GM18505 (cell line): ENCODE data around the gene PPP1R27.
"Not testable (repeated sequence)": the region's sequence is repeated elsewhere in the genome, so short reads cannot be mapped to it uniquely, and the experiment has no call there.

Source experiments
- ATAC-seq: cut with Tn5 transposase; IDR thresholded peaks from one replicate; pipeline ENCODE4 v1.9.1; 2021; ENCODE audit not compliant: unreplicated experiment
- POLR2A ChIP-seq: IDR thresholded peaks from 4 replicates; pipeline ENCODE4 v1.6.1; 2011; ENCODE audit warnings: borderline replicate concordance; ENCODE audit not compliant: insufficient read depth, insufficient read length; ENCODE audit errors: extremely low read depth

PPP1R27 gene

DNA sequence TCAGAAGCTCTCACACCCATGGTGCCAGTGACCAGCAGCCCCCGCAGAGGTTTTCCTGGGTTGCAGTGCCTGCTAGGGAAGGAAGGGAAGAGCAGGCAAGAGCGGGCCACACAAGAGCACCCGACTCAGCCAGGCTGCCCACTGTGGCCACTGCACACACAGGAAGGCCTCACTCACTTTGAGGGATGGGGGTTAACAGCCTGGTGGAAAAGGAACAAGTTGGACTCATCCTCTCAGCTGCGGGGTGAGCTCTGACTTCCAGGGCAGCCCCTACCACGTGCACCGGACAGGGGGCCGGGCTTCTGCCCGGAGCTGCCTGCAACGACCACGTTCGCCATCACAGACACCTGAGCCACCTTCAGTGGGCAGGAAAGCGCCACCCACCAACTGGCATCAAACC is 17.4 kb upstream of the PPP1R27 start:
- no peak for TF ChIP-seq POLR2A

GRCh38 chr17:81851423-81851822 is 16.6 kb upstream of the PPP1R27 start:
- no peak for TF ChIP-seq POLR2A
- no peak for ATAC-seq

More for the DNA sequence above, 17.4 kb upstream of the PPP1R27 start:
- ATAC-seq: no peak

GRCh38 chr17:81849457-81849856 is 14.6 kb upstream of the PPP1R27 start:
- TF ChIP-seq POLR2A: no peak
- ATAC-seq: no peak

DNA sequence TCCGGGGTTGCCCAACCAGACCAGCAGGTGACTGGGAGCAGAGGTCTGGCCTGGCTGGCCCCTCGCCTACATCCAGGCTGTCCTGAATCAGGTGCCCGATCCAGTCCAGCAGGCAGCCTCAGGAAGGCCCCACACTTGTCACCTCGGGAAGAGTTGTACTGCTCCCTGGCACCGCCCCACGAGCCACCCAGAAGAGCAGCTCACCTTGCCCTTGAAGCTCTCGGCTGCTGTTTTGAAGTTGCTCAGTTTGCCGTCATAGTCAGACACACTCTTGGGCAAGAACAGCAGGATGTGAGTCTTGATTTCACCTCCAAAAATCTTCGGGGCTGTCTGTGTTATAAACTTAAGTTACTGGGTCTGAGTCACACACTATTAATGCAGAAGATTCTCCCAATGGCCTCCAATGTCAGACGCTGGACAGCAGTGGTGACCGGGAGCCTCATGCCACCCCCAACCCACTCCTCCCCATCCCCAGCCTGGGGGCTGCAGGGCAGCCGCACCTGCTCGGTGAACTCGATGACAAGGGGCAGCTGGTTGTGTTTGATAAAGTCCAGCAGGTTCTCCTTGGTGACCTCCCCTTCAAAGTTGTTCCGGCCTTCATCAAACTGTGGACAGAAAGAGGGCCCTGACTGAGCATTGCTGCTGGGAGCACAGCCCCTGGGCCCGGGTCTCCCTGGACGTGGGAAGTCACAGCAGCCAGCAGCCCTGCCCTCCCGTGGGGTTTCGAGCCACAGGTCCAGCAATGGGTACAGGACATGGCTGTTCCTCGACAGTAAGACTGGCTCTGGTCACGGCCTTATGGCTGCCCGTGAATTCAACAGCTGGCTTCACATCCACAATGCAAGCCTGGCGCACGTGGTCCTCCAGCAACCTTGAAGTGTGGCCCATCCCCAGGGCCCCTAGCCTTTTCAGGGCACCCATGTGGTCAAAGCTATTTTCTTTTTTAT is 12.2 kb upstream of the PPP1R27 start:
- no peak for TF ChIP-seq POLR2A
- no peak for ATAC-seq

- ATAC-seq: no peak
- TF ChIP-seq POLR2A: no peak
Measured at GRCh38 chr17:81845881-81846742, 11.3 kb upstream of the PPP1R27 start.

DNA sequence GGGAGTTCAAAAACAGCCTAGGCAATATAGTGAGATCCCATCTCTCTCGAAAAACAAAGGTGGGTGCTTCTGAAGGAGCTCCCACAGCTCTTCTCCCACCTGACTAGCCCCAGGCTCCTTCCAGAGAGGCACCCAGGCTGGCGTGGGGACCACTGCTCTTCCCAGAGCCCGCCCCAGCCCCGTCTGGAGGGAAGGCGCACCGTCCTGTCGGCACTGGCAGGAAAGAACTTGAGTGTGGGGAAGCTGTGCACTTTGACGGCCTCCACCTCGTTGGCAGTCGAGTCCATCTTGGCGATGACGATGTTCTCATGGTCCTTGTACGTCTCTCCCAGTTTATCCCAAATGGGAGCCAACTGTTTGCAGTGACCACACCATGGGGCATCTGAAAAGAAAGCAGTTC is 10.5 kb upstream of the PPP1R27 start:
- no peak for TF ChIP-seq POLR2A

DNA sequence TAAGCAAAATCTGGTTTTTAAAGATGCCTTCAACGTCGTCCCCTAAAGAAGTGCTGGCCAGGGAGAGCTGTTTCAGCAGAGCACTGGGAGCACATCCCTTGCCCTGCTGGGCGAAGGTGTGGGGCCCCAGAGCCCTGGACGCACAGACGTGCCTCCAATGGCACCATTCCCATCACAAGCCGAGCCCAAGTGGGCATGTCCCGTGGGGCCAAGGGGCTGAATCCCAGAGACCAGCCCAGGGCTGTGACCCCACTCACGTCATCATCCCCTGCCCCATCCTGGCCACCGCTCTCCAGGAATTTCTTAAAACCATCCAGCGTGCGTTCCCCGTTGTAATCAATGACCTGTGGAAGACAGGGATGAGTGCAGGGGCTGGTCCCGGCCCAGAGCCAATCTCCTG is 10.0 kb upstream of the PPP1R27 start:
- ATAC-seq: no peak
- no peak for TF ChIP-seq POLR2A

More for the DNA sequence above, 10.5 kb upstream of the PPP1R27 start:
- no peak for ATAC-seq

GRCh38 chr17:81844327-81844851 is 9.5 kb upstream of the PPP1R27 start:
- no peak for ATAC-seq

DNA sequence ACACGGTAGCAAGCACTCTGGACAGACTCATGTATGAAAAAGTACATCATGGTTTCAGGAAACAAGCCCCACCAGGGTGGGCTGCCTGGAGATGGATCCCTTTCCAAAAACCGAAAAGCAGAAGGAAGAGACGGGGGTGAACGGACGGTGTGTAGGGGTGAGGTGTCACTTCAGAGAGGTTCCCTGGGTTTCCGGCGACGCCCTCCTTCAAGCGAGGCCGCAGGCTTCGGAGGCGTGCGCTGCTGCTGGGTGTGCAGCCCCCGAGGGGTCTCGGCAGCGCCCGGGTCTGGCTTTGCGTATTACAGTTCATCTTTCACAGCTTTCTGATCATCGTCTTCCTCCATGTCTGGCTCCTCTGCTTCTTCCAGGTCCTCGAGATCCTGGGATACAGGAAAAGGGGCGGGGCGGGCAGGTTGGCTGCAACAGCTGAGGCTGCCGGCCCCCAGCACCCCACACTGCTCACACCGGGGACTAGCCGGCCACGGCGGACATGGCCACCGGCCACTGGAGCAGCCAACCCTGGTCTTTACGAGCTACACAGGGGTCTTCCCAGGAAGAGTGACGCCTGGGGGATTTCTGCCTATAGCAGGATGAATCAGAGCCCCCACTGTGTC is 9.0 kb upstream of the PPP1R27 start:
- no peak for ATAC-seq
- no peak for TF ChIP-seq POLR2A

More at GRCh38 chr17:81844327-81844851, 9.5 kb upstream of the PPP1R27 start:
- TF ChIP-seq POLR2A: no peak

DNA sequence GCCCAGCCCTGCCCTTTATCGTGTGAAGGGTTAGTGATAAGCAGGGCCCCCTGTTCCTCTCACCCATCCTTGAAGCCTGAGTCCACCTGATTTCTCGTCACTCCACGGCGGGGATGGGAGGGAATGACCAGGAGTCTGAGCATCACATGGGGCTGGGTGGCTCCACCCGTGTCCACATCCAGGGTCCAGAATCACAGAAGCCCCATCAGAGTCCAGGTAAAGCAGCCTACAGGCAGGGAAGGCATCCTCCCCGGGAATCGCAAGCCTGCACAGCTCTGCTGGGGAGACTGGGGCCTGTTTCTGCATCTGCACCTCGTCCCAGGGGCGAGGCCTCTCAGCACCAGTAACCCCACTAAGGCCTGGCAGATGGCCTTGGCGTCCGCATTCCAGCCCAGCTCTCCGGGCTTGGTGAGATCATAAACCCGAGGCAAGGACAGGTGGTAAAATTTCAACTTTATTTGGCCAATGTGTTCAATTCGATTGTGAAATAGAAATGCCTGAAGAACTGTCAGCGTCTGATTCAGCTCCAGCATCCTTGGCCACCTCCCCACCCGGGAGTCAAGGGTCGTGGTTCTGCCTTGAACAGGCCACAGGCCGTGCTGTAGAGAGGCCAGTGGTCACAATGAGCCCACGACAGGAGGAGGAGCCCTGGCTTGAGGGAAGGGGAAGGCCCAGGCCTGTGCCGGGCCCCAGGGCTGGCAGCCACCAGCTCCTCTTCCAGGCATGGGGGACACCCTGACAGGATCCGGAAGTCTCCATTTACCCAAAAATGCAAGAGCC is 8.1 kb upstream of the PPP1R27 start:
- TF ChIP-seq POLR2A: no peak
- ATAC-seq: no peak

- no peak for ATAC-seq
- no peak for TF ChIP-seq POLR2A
Measured at GRCh38 chr17:81842378-81842724, 7.5 kb upstream of the PPP1R27 start.

- no peak for TF ChIP-seq POLR2A
- ATAC-seq: no peak
Measured at GRCh38 chr17:81841866-81842265, 7.0 kb upstream of the PPP1R27 start.

DNA sequence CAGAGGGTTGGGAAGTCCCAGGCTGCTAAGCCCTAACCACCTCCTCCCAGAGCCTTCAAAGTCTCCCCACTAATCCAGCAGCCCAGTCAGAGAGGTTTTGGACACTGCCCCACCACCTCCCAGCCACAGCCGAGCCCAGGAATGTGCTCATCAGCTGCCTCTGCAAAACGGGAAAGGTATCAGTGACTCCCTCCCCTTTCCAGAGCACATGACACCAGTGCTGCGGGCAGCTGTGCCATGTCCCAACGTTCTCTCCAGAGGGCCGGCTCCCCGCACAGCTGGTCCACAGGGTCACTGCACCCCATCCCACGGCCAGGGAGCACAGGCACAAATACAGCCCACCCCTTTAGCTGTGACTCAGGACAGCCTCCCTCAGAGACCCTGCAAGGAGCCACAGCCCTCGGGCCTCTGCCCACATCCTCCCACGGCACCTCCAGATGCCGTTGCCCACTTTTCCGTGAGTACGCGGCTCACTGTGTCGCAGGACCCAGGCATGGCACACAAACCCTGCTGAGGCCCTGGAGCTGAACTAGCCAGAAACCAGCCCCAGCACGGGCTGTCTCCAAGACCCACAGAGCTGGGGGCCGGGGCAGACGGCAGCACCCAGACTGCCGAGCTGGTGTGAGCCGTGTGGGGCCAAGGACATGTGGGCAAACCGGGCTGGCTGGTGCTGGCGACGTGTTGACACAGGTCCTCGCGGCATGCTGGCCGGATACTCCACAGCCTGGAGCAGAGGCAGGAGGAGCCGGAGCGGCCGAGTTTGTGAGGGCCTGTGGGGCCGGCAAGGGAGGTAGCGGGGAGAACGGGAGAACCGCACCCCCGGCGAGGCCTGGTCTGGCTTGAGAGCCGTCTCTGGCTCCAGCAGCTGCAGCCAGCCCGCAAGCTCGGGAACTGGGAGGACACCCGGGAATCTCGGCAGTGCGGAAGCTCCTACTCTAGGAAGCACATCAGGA is 6.3 kb upstream of the PPP1R27 start:
- TF ChIP-seq POLR2A: no peak
- no peak for ATAC-seq

GRCh38 chr17:81840059-81840458 is 5.2 kb upstream of the PPP1R27 start:
- ATAC-seq: not testable (repeated sequence)
